B cell (primary cell): ENCODE results near the gene RIC8B.

Experiments used
- CTCF ChIP-seq: fragments of 200-600 bp; IDR thresholded peaks from one replicate; pipeline ENCODE4 v1.8.0; 2022; ENCODE audit warnings: antibody characterized with exemption, mild to moderate bottlenecking
- EZH2 ChIP-seq: IDR thresholded peaks from 2 replicates; pipeline ENCODE4 v1.6.1; 2012; ENCODE audit warnings: borderline replicate concordance, low read depth, mild to moderate bottlenecking, moderate library complexity, low read length; ENCODE audit not compliant: insufficient read depth, poor library complexity, severe bottlenecking

DNA sequence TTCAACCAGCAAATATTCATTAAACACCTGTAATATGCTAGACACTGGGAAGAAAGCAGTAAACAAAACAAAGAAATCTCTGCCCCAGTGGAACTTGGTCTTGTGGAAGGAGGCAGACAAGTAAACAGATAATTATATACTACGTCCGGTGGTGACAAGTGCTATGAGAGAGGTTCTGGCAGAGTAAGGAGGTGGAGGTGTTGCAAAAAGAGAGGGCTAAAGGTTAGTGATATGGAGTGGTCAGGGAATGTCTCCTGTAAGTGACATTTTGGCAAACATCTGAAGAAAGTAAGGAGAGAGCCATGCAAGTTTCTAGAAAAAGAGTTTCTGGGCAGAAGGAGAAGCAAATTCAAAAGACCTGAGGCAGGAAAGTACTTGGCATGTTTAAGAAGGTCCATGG lies 73.4 kb downstream of the RIC8B start:
- TF ChIP-seq CTCF: no peak
- no peak for TF ChIP-seq EZH2
